Measurements from ENCODE around the gene RCAN1. TPM values are rescaled to one million over a fixed set of nuclear protein-coding genes. Genes with fewer than 3 reads are reported as not detected.
A peak's percentile ranks its signal among the peaks of the same experiment; 100 is the strongest.

Gene RCAN1
- total and polyA plus RNA-seq, 2 of the 13 experiments (the other 11 are each of a cell fraction or from before 2014, with no cell fraction given) = 9.4 to 34.1 TPM

- in situ Hi-C loops (cut with HindIII; ENCODE audit: extremely low pct_ligation_motif_present, low pct_unique_long_range_greater_than_20kb) = no loop called here
- ATAC-seq = peak; percentile 56
- Histone ChIP-seq H3K27me3 (ENCODE audit: control insufficient read depth in 1 of 2, insufficient read depth in 2 of 2, low read length in 2 of 2) (peaks cover 0 to 5% of the 10 kb centered on the region in 2 experiments; a peak in 1 of 5 replicates), H3K9me3 (ENCODE audit: low read length) (no peaks in the 10 kb centered on the region), H3K9ac (ENCODE audit: insufficient read depth, low read depth, low read length) (no peak overlapping the region), H3K4me3 (replicated peaks in 1 of 3; ENCODE audit: insufficient read depth in 1 of 3, low read depth in 2 of 3, low read length in 3 of 3) (no peak overlapping the region), H2AFZ (ENCODE audit: low read length) (no peak overlapping the region), H3K4me1 (ENCODE audit: insufficient read depth, low read length) (peaks cover 6% of the 10 kb centered on the region; the same call in 1 of the 2 replicates), H4K20me1 (ENCODE audit: insufficient read depth, low read length) (no peaks in the 10 kb centered on the region), H3K4me2 (ENCODE audit: low read depth, low read length) (no peak overlapping the region), H3K36me3 (replicated peaks in 1 of 2; ENCODE audit: control insufficient read depth in 1 of 2, insufficient read depth in 2 of 2, low read length in 2 of 2) (no peaks in the 10 kb centered on the region), H3K79me2 (ENCODE audit: insufficient read depth, low read length) (no peaks in the 10 kb centered on the region), H3K27ac (ENCODE audit: extremely low read length, insufficient read depth, low read length) (no peak overlapping the region)
- intact Hi-C loops (cut with micrococcal nuclease; ENCODE audit: unreplicated experiment) = no loop called here
- no peak for DNase-seq (ENCODE audit: low spot score)
- CTCF ChIA-PET (ENCODE audit: low intra/inter-chr PET ratio, low total read pairs) = interaction anchor here (1.0 to 3.5 kb wide), 6 partner anchors 35 to 121 kb away, joined by 3 to 50 read pairs (median 8); no protein-coding TSS in a partner anchor
- no TSS peak for BruUV-seq (replicated peaks)
- POLR2A ChIA-PET = interaction anchor here (4.6 kb wide), 1 partner anchor 13 kb away, joined by 30 read pairs; no protein-coding TSS in a partner anchor
- FAIRE-seq = no peak
- WGBS (ENCODE audit: low lambda C conversion rate) = 86% methylated on average over 2 of the region's 4 CpGs
- TF ChIP-seq ZNF652 (CRISPR knock-in tag; IDR thresholded peaks at IDR 0.05; ENCODE audit: borderline replicate concordance, low read depth) = no peak
- TF ChIP-seq MAX (IDR thresholded peaks at IDR 0.05) = 0 out of 2 replicates have a peak, but pooled peaks have one; percentile 18
- no peak for TF ChIP-seq MED1 (CRISPR knock-in tag; IDR thresholded peaks at IDR 0.05)
- TF ChIP-seq, protein P1, sequence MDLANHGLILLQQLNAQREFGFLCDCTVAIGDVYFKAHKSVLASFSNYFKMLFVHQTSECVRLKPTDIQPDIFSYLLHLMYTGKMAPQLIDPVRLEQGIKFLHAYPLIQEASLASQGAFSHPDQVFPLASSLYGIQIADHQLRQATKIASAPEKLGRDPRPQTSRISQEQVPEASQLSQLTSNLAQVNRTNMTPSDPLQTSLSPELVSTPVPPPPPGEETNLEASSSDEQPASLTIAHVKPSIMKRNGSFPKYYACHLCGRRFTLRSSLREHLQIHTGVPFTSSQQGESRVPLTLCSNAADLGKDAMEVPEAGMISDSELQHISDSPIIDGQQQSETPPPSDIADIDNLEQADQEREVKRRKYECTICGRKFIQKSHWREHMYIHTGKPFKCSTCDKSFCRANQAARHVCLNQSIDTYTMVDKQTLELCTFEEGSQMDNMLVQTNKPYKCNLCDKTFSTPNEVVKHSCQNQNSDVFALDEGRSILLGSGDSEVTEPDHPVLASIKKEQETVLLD (CRISPR knock-in tag; IDR thresholded peaks at IDR 0.05; ENCODE audit: low read depth) = no peak
- no peak for TF ChIP-seq TMF1 (CRISPR knock-in tag; IDR thresholded peaks at IDR 0.05; ENCODE audit: low read depth)
- TF ChIP-seq STAG1 (CRISPR knock-in tag; IDR thresholded peaks at IDR 0.05) = peak; percentile 61
- no peak for TF ChIP-seq NFAT5 (CRISPR knock-in tag; IDR thresholded peaks at IDR 0.05)
- no peak for TF ChIP-seq ZNF276 (CRISPR knock-in tag; IDR thresholded peaks at IDR 0.05; ENCODE audit: low read depth)
- no peak for TF ChIP-seq MZF1 (CRISPR knock-in tag; IDR thresholded peaks at IDR 0.05; ENCODE audit: borderline replicate concordance)
- TF ChIP-seq ZNF10 (CRISPR knock-in tag; IDR thresholded peaks at IDR 0.05; ENCODE audit: borderline replicate concordance, low read depth) = no peak
- no peak for TF ChIP-seq REL (CRISPR knock-in tag; conservative IDR thresholded peaks at IDR 0.05)
- no peak for TF ChIP-seq U2AF1 (optimal IDR thresholded peaks at IDR 0.05; ENCODE audit: low read depth, low read length)
- TF ChIP-seq YEATS4 (CRISPR knock-in tag; IDR thresholded peaks at IDR 0.05; ENCODE audit: borderline replicate concordance) = no peak
- peak; percentile 60 for TF ChIP-seq CTCF (CRISPR knock-in tag; IDR thresholded peaks at IDR 0.05)
Observed at GRCh38 chr21:34509151-34509550, 105.8 kb downstream of the RCAN1 start.

Measured in HepG2 (cell line).